ENCODE measurements around the gene PRRG4.

DNA sequence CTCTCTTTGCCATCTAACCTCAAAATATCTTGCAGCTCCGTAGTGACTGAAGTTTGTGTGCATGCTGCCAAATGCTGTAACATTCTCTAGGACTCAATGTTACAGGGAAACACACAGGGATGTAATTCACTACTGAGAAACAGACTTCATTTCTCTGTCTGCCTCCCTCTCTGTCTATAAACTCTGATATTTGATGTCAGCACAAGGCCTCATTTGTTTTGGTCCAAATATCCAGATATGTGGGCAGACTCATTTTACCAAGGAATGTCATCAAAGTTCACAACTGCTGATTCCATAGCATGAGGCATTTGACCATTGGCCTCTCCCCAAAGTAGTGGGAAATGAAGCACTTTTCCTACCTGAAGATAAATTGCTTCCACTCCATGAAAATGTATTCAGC, 2.5 kb upstream of the PRRG4 start:
- TF ChIP-seq, protein P1, sequence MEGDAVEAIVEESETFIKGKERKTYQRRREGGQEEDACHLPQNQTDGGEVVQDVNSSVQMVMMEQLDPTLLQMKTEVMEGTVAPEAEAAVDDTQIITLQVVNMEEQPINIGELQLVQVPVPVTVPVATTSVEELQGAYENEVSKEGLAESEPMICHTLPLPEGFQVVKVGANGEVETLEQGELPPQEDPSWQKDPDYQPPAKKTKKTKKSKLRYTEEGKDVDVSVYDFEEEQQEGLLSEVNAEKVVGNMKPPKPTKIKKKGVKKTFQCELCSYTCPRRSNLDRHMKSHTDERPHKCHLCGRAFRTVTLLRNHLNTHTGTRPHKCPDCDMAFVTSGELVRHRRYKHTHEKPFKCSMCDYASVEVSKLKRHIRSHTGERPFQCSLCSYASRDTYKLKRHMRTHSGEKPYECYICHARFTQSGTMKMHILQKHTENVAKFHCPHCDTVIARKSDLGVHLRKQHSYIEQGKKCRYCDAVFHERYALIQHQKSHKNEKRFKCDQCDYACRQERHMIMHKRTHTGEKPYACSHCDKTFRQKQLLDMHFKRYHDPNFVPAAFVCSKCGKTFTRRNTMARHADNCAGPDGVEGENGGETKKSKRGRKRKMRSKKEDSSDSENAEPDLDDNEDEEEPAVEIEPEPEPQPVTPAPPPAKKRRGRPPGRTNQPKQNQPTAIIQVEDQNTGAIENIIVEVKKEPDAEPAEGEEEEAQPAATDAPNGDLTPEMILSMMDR (IDR thresholded peaks at IDR 0.05; ENCODE audit: low read depth, low read length): no peak
- TF ChIP-seq EZH2phosphoT487 (IDR thresholded peaks at IDR 0.05; ENCODE audit: low read depth): no peak

All from OCI-LY3 (cell line).